RWPE2 (cell line): ENCODE results near the gene ZNF189.

Source experiments
- ATAC-seq: fragments of 200-7000 bp; cut with Tn5 transposase; 3 replicates; pipeline ENCODE4 v1.9.1; 2021; ENCODE audit warnings: low read depth
- DNase-seq: peaks from one replicate; pipeline ENCODE4 v3.0.0-alpha.2; 2020; ENCODE audit warnings: low spot score
- H3K27ac ChIP-seq: fragments of 450-650 bp; 2 replicates; pipeline ENCODE4 v1.5.1; 2017; ENCODE audit warnings: mild to moderate bottlenecking; ENCODE audit not compliant: poor library complexity, severe bottlenecking
- H3K27me3 ChIP-seq: fragments of 250-450 bp; sonication (Bioruptor Pico); 2 replicates; pipeline ENCODE4 v1.5.1; 2021; ENCODE audit warnings: mild to moderate bottlenecking, moderate library complexity; ENCODE audit not compliant: insufficient read depth, poor library complexity, severe bottlenecking
- H3K36me3 ChIP-seq: fragments of 250-450 bp; sonication (Bioruptor Pico); 2 replicates; pipeline ENCODE4 v1.5.1; 2020; ENCODE audit warnings: low read depth, mild to moderate bottlenecking, moderate library complexity
- H3K4me1 ChIP-seq: fragments of 250-450 bp; sonication (Bioruptor Pico); 2 replicates; pipeline ENCODE4 v1.5.1; 2021; ENCODE audit warnings: mild to moderate bottlenecking, moderate library complexity; ENCODE audit not compliant: insufficient read depth, poor library complexity, severe bottlenecking
- H3K4me3 ChIP-seq: fragments of 250-450 bp; sonication (Bioruptor Pico); 2 replicates; pipeline ENCODE4 v1.5.1; 2021; ENCODE audit warnings: mild to moderate bottlenecking, moderate library complexity; ENCODE audit not compliant: severe bottlenecking
- H3K9me3 ChIP-seq: fragments of 250-450 bp; sonication (Bioruptor Pico); 2 replicates; pipeline ENCODE4 v1.5.1; 2021; ENCODE audit warnings: mild to moderate bottlenecking, moderate library complexity; ENCODE audit not compliant: severe bottlenecking
- TF ChIP-seq, protein P1 (sequence below): fragments of 450-650 bp; IDR thresholded peaks from one replicate; pipeline ENCODE4 v1.5.1; 2017; ENCODE audit warnings: mild to moderate bottlenecking, moderate library complexity; ENCODE audit not compliant: poor library complexity, severe bottlenecking

ZNF189 gene

DNA sequence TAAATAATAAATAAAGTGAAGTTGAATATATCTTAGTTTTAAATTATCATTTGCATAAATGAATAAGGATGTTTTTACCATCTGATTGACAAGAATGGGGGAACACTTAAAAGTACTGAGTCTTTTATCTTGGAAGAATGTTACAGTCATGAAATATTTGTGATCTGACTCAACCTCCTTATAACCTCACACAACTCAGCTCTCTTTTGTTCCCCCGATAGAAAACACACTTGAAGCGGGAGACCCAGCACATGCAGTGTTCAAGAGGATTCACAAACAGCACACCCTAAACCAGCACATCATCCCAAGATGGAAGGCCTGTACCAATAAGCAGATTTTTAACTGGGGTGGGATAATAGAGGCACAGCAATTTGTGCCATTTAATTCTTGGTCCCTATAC is 29.4 kb upstream of the ZNF189 start:
- no peak overlapping the region for H3K4me3 ChIP-seq
- H3K27ac ChIP-seq, result no peak overlapping the region
- DNase-seq (no peak), ATAC-seq (no peak)
- H3K27me3 ChIP-seq, result no peaks in the 10 kb centered on the region
- TF ChIP-seq, protein P1, sequence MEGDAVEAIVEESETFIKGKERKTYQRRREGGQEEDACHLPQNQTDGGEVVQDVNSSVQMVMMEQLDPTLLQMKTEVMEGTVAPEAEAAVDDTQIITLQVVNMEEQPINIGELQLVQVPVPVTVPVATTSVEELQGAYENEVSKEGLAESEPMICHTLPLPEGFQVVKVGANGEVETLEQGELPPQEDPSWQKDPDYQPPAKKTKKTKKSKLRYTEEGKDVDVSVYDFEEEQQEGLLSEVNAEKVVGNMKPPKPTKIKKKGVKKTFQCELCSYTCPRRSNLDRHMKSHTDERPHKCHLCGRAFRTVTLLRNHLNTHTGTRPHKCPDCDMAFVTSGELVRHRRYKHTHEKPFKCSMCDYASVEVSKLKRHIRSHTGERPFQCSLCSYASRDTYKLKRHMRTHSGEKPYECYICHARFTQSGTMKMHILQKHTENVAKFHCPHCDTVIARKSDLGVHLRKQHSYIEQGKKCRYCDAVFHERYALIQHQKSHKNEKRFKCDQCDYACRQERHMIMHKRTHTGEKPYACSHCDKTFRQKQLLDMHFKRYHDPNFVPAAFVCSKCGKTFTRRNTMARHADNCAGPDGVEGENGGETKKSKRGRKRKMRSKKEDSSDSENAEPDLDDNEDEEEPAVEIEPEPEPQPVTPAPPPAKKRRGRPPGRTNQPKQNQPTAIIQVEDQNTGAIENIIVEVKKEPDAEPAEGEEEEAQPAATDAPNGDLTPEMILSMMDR, result no peak
- H3K9me3 ChIP-seq, result no peaks in the 10 kb centered on the region
- no peaks in the 10 kb centered on the region for H3K36me3 ChIP-seq
- H3K4me1 ChIP-seq, result no peaks in the 10 kb centered on the region

DNA sequence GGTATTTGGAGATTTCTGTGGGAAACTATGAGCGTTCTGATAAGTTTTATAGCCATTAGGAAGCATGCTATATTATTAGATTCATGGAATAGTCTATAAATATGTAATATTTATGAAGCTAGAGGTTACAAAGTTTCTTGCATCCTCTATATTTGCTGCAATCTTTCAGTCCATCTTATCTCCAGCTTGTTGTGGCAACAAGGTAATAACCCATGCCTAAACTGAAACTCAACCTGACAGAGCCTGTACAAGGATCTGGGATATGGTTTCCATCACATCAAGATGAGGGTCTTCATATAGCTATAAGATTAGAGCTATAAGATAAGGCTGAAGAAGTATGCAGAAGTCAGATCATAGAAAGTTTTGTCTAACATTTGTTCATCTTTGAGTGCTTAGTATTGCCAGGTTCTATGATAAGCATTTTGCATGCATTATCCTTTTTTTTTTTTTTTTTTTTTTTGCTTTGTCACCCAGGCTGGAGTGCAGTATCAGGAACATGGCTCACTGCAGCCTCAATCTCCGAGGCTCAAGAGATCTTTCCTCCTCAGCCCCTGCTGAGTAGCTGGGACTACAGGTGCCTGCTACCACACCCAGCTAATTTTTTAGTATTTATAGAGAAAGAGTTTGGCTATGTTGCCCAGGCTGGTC is 28.6 kb upstream of the ZNF189 start:
- Histone ChIP-seq H3K9me3 (no peaks in the 10 kb centered on the region), H3K4me3 (no peak overlapping the region), H3K36me3 (no peaks in the 10 kb centered on the region), H3K27me3 (no peaks in the 10 kb centered on the region), H3K27ac (no peak overlapping the region), H3K4me1 (no peaks in the 10 kb centered on the region)
- ATAC-seq (no peak), DNase-seq (no peak)
- TF ChIP-seq, protein P1, result no peak

DNA sequence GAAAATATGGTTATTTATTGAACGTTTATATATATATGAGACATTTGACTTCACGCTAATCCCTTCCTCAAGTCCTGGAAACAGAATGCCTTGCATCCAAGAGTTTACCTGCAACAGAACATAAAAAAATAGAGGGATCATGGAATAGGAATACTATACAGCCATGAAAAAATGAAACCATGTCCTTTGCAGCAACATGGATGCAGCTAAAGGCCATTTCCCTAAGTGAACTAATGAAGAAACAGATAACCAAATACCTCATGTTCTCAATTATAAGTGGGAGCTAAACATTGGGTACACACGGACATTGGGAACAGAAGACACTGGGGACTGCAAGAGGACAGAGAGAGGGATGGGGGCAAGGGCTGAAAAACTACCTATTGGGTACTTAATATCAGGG is 26.8 kb upstream of the ZNF189 start:
- TF ChIP-seq, protein P1, result no peak
- Histone ChIP-seq H3K4me3 (no peak overlapping the region), H3K36me3 (no peaks in the 10 kb centered on the region), H3K27me3 (no peaks in the 10 kb centered on the region), H3K4me1 (no peaks in the 10 kb centered on the region), H3K9me3 (no peaks in the 10 kb centered on the region), H3K27ac (no peak overlapping the region)
- DNase-seq (no peak), ATAC-seq (no peak)

DNA sequence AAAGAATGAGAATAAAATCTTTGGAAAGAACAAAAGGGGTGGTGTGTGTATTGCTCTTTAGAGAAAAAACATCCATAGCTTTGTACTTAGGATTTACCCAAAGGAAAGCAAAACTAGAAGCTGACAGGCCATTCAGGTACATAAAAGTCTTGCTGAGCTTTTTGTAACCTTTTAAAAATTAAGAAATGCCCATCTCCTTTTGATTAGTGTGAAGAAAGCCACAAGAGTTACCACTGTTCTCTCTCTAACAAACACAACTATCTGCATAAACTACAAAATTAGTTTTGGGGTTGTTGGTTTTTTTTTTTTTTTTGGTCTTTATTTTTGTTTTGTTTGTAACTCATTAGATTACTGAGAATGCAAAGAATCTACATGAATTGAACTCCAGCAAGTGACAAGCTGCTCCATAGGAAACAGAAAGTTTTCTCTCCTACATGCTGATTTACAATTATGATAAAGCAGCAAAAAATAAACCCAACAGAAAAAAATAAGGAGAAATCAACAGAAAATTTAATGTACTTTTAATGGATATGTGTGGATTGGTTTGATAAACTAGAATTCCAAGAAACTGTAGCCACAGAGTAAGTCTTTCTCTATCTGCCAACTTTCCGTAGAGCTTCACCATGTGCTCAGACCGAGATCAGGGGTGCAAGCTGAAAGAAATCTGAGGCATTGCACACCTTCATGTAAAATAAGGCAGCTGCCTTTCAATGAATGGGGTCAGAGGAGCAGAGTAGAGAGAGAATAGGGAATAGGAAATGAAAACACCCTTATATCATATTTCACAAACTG is 26.1 kb upstream of the ZNF189 start:
- Histone ChIP-seq H3K36me3 (no peaks in the 10 kb centered on the region), H3K4me3 (no peak overlapping the region), H3K27ac (no peak overlapping the region), H3K9me3 (no peaks in the 10 kb centered on the region), H3K4me1 (no peaks in the 10 kb centered on the region), H3K27me3 (no peaks in the 10 kb centered on the region)
- TF ChIP-seq, protein P1, result no peak
- DNase-seq, result no peak
- ATAC-seq, result no peak

DNA sequence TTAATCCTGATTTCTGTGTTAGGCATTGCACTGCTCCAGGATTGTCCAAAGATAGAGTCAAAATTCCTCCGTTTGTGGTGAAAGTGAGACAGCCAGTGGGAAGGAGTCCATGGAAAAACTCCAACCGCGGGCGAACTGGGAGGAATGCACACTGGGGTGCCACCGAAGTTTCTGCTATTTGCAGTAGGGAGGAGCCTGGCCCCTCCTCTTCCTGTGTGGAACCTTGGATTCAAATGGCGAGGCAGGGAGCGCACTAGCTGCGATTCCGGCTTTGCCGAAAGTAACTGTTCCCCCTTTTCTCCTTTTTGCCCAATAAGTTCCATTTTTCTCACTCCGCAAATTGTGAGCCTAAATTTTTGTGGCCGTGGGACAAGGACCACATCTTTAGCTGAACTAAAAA is 23.1 kb upstream of the ZNF189 start:
- Histone ChIP-seq H3K27ac (no peak overlapping the region), H3K4me3 (no peak overlapping the region), H3K27me3 (no peaks in the 10 kb centered on the region), H3K4me1 (no peaks in the 10 kb centered on the region), H3K9me3 (no peaks in the 10 kb centered on the region), H3K36me3 (no peaks in the 10 kb centered on the region)
- ATAC-seq, result no peak
- TF ChIP-seq, protein P1, result no peak
- no peak for DNase-seq
